ENCODE results near the gene GRAMD1C. TPM values are rescaled to one million over a fixed set of nuclear protein-coding genes. Genes with fewer than 3 reads are reported as not detected.

Gene GRAMD1C
- total RNA-seq, 6 donors from 2014 or later: 3.7 to 40.1 (median 6.3) TPM

DNA sequence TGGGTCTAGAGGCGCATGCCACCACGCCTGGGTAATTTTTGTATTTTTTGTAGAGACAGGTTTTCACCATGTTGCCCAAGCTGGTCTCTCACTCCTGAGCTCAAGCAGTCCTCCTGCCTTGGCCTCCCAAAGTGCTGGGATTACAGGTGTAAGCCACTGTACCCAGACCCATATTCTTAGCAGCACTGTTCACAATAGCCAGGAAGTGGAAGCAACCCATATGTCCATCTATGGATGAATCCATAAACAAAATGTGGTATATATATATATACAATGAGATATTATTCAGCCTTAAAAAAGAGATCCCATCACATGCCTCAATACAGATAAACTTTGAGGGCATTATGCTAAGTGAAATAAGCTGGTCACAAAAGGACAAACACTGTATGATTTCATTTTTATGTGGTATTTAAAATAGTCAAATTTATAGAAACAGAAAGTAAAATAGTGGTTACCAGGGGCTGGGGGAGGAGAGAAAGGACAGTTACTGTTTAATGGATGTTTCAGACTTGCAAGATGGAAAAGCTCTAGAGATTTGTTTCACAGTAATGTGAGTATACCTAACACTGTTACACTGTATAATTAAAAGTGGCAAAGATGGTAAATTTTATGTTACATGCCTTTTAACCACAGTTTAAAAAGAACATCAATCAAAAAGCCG is 35.7 kb upstream of the GRAMD1C start:
- TF ChIP-seq EP300 (IDR thresholded peaks at IDR 0.05) (no peak), POLR2A (IDR thresholded peaks at IDR 0.05) (no peak), POLR2AphosphoS5 (IDR thresholded peaks at IDR 0.05) (no peak)
- TF ChIP-seq, protein P1, sequence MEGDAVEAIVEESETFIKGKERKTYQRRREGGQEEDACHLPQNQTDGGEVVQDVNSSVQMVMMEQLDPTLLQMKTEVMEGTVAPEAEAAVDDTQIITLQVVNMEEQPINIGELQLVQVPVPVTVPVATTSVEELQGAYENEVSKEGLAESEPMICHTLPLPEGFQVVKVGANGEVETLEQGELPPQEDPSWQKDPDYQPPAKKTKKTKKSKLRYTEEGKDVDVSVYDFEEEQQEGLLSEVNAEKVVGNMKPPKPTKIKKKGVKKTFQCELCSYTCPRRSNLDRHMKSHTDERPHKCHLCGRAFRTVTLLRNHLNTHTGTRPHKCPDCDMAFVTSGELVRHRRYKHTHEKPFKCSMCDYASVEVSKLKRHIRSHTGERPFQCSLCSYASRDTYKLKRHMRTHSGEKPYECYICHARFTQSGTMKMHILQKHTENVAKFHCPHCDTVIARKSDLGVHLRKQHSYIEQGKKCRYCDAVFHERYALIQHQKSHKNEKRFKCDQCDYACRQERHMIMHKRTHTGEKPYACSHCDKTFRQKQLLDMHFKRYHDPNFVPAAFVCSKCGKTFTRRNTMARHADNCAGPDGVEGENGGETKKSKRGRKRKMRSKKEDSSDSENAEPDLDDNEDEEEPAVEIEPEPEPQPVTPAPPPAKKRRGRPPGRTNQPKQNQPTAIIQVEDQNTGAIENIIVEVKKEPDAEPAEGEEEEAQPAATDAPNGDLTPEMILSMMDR (IDR thresholded peaks at IDR 0.05): no peak
- H3K9me3 ChIP-seq: no peaks in the 10 kb centered on the region
- no peaks in the 10 kb centered on the region for H3K27me3 ChIP-seq
- DNase-seq: no peak
- H3K36me3 ChIP-seq: peaks cover 13 to 91% (median 64%) of the 10 kb centered on the region in 4 donors
- ATAC-seq (ENCODE audit: low FRiP score in 2 of 2): no peak
- WGBS, 2 donors: 96 to 97% methylated on average over 3 of the region's 3 CpGs
- no peak overlapping the region for H3K4me3 ChIP-seq
- no peaks in the 10 kb centered on the region for H3K4me1 ChIP-seq
- H3K27ac ChIP-seq: no peak overlapping the region

DNA sequence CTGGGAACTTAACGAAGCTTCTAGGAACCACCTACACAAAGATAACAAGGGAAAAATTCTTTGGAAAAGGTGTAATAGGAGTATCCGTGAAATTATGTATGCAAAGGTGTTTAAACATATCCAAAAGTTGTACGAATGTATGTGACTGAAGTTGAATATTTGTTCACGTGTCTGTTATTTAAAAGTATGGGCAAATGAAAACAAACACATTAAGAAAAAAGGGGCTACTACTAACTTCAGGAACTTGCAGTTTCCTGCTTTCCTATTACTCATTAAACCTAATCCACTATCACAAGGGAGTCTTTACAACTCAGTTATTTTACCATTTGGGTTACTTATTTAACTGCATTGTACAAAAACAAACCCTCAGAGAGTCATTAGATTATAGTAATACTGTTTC is 33.9 kb upstream of the GRAMD1C start:
- H3K27me3 ChIP-seq: no peaks in the 10 kb centered on the region
- no peak overlapping the region for H3K27ac ChIP-seq
- WGBS, 2 donors: 85 to 94% methylated on average over 4 of the region's 4 CpGs
- H3K4me3 ChIP-seq: no peak overlapping the region
- DNase-seq: no peak
- no peak for ATAC-seq (ENCODE audit: low FRiP score in 2 of 2)
- TF ChIP-seq, protein P1 (IDR thresholded peaks at IDR 0.05): no peak
- TF ChIP-seq POLR2A (IDR thresholded peaks at IDR 0.05) (no peak), EP300 (IDR thresholded peaks at IDR 0.05) (no peak), POLR2AphosphoS5 (IDR thresholded peaks at IDR 0.05) (no peak)
- peaks cover 13 to 88% (median 52%) of the 10 kb centered on the region in 4 donors for H3K36me3 ChIP-seq
- H3K4me1 ChIP-seq: no peaks in the 10 kb centered on the region
- H3K9me3 ChIP-seq: no peaks in the 10 kb centered on the region

DNA sequence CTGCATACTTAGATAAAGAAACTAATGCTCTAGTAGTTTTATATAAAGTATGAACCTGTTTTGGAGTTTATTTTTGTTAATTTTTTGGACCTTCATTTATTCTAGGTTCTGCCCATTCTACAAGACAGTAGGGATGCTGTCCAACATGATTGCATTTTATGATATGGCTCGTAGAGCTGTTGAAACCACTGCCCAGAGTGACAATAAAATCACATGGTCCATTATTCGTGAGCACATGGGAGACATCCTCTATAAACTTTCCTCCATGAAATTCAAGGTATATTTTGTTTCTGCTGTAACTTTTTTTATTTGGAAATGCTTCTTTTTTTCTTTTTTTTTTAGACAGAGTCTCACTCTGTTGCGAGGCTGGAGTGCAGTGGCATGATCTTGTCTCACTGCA is 33.3 kb upstream of the GRAMD1C start:
- peaks cover 13 to 88% (median 51%) of the 10 kb centered on the region in 4 donors for H3K36me3 ChIP-seq
- no peak for ATAC-seq (ENCODE audit: low FRiP score in 2 of 2)
- WGBS, 2 donors: 97% methylated on average over 3 of the region's 3 CpGs

DNA sequence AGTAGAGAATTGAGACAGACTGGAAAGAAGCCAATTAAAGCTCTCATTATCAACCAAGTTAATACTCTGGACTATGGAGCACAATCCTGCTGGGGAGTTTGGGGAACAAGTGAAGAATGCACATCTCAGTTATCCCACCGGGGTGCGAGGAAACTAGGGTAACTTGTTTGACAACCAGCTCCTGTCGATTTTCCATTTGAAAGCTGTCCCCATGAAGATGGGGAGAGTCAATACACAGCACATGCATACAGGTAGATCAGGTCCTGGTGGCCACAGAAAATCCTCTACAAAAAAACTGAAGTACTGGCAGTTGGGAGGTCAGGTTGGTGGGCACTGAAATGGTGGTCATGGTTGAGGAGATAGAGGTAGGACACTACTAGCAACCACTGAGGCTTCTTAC is 25.7 kb upstream of the GRAMD1C start:
- no peaks in the 10 kb centered on the region for H3K4me1 ChIP-seq
- WGBS, 2 donors: 92 to 93% methylated on average over 3 of the region's 3 CpGs
- ATAC-seq (ENCODE audit: low FRiP score in 2 of 2) (no peak), DNase-seq (no peak)
- no peaks in the 10 kb centered on the region for H3K9me3 ChIP-seq
- H3K36me3 ChIP-seq: peaks cover 0 to 33% (median 8%) of the 10 kb centered on the region in 4 donors
- H3K4me3 ChIP-seq: no peak overlapping the region
- H3K27me3 ChIP-seq: no peaks in the 10 kb centered on the region
- TF ChIP-seq POLR2A (IDR thresholded peaks at IDR 0.05) (no peak), POLR2AphosphoS5 (IDR thresholded peaks at IDR 0.05) (no peak)
- no peak overlapping the region for H3K27ac ChIP-seq

More for the DNA sequence above, 33.3 kb upstream of the GRAMD1C start:
- no peaks in the 10 kb centered on the region for H3K27me3 ChIP-seq
- H3K4me3 ChIP-seq: no peak overlapping the region
- no peak for DNase-seq
- no peak overlapping the region for H3K27ac ChIP-seq
- no peak for TF ChIP-seq POLR2A (IDR thresholded peaks at IDR 0.05)
- no peak for TF ChIP-seq POLR2AphosphoS5 (IDR thresholded peaks at IDR 0.05)
- TF ChIP-seq, protein P1 (IDR thresholded peaks at IDR 0.05): no peak
- no peak for TF ChIP-seq EP300 (IDR thresholded peaks at IDR 0.05)
- no peaks in the 10 kb centered on the region for H3K9me3 ChIP-seq
- no peaks in the 10 kb centered on the region for H3K4me1 ChIP-seq

DNA sequence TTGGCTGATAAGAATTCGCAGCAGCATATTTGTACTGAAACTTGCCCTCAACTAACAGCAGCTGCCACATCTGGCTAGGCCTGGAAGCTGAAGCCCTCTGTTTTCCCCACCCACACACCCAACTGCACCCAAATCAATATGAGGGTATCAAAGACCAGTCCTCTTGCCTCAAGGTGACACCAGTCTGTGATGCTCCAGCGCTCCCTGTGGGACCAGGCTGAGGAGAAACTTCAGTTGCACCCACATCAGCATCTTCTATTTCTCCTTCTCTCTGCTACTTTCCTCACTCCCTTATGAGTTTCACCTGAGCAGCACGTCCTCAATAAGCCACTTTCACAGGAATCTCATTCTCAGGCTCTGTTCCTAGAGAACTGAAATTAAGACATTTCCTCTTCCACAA is 18.7 kb upstream of the GRAMD1C start:
- no peaks in the 10 kb centered on the region for H3K36me3 ChIP-seq

DNA sequence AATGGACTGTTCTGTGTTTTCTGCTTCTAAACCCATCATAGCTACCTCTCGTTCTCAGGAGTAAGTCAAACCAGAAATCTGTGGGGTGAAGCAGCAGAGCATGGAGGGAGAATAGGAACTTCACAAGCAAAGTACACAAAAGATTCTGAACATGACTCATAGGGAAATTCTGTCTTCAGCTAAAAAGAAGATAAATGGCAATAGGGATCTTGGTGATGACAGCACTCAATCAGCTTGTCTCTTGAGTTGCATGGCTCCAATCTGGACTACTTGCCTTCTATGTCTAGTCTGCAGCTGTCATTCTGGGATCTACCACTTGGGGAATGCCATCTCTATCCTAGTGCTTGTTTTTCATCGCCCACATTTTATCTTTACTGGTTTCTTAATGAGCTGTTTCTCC is 13.5 kb upstream of the GRAMD1C start:
- H3K36me3 ChIP-seq: no peaks in the 10 kb centered on the region
- TF ChIP-seq, protein P1 (IDR thresholded peaks at IDR 0.05): peak in 2 of 6 experiments; percentile 7 to 9
- TF ChIP-seq POLR2AphosphoS5 (IDR thresholded peaks at IDR 0.05): no peak
- DNase-seq (no peak), ATAC-seq (ENCODE audit: low FRiP score in 2 of 2) (no peak)
- WGBS, 2 donors: 70 to 83% methylated on average over 2 of the region's 2 CpGs
- H3K27ac ChIP-seq: no peak overlapping the region
- no peaks in the 10 kb centered on the region for H3K27me3 ChIP-seq
- H3K9me3 ChIP-seq: no peaks in the 10 kb centered on the region
- H3K4me3 ChIP-seq: no peak overlapping the region
- H3K4me1 ChIP-seq: no peaks in the 10 kb centered on the region

More for the DNA sequence above, 18.7 kb upstream of the GRAMD1C start:
- TF ChIP-seq EP300 (IDR thresholded peaks at IDR 0.05): no peak
- TF ChIP-seq POLR2A (IDR thresholded peaks at IDR 0.05): no peak
- TF ChIP-seq POLR2AphosphoS5 (IDR thresholded peaks at IDR 0.05): no peak
- no peak overlapping the region for H3K27ac ChIP-seq
- H3K4me1 ChIP-seq: no peaks in the 10 kb centered on the region
- no peaks in the 10 kb centered on the region for H3K27me3 ChIP-seq
- 67 to 85% methylated on average over 3 of the region's 3 CpGs for WGBS, 2 donors
- ATAC-seq (ENCODE audit: low FRiP score in 2 of 2): no peak
- H3K4me3 ChIP-seq: no peak overlapping the region
- DNase-seq: no peak
- no peaks in the 10 kb centered on the region for H3K9me3 ChIP-seq
